Thoracic aorta endothelial cell (primary cell): ENCODE measurements around the gene CXorf49B. TPM values are rescaled to one million over a fixed set of nuclear protein-coding genes. Genes with fewer than 3 reads are reported as not detected.

Experiments used
- small RNA-seq: library from RNA; depleted of rRNA; stranded (forward); fragments of <200 nt; gene quantifications from one replicate; pipeline ENCODE3, GENCODE V24; 2012
- total RNA-seq: library from RNA; depleted of rRNA; stranded (reverse); fragments of >200 nt; gene quantifications from 2 replicates; pipeline ENCODE4 v1.2.3, GENCODE V29; 2012

CXorf49B gene
- not detected in 2 replicates for total RNA-seq

GRCh38 chrX:71763049-71763448 is at the start of gene CXorf49B:
Gene CXorf49B, plus strand, starts transcription at chrX:71763349. Its CDS starts 75 bp downstream, at chrX:71763424.

DNA sequence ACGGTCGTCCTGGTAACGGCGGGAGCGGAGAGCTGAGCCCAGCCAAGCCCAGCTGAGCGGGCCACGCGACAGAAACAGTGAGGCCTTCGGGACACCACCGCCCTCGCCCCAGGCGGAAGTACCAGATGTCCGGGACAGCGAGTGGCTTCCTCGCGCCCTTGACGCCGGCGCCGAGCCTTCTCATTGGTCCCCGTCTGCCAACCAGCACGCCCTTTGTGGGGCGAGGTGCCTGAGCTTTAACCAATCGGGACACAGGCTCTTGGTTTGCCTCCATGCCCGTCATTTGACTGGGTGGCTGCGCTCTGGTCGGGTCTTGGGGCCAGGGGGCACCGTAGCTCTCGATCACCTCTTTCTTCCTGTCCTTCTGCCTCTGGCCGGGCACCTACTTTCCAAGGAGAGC is 45.0 kb upstream of the CXorf49B start, which contains the start of gene CXorf49:
CXorf49 (minus strand) TSS at position 101 of the 400 bp plus-strand sequence. CDS start 134 bp downstream, outside the sequence.

Small RNA genes lying within 50 kb of the gene (small RNA-seq; reads per million reads assigned to genes)
- not detected for gene BX276092.1
- not detected for gene BX276092.6
- not detected for gene BX276092.8

Other genes with a start within 250 kb of the CXorf49B start
- gene OGT, start 230.2 kb upstream of the CXorf49B start, total RNA-seq = 180 and 189 TPM in 2 replicates
- gene GCNA, start 184.9 kb upstream of the CXorf49B start, total RNA-seq = 1.7 and 1.9 TPM in 2 replicates
- gene CXCR3, start 144.8 kb upstream of the CXorf49B start, total RNA-seq = not detected in 2 replicates
- gene CXorf49, start 45.1 kb upstream of the CXorf49B start, total RNA-seq = not detected in 2 replicates
- 38.0 and 71.1 TPM in 2 replicates for gene NHSL2, start 147.5 kb downstream of the CXorf49B start, total RNA-seq